Activated gamma-delta T cell treated with Interleukin-2 at 50 U/mL for 16 hours (primary cell): Measurements from ENCODE around the gene CATSPERD.

Experiments used
- DNase-seq: peaks from one replicate; pipeline ENCODE4 v3.0.0-alpha.2; 2020

The CATSPERD gene

GRCh38 chr19:5808120-5808816 is 87.8 kb downstream of the CATSPERD start:
- DNase-seq: no peak

DNA sequence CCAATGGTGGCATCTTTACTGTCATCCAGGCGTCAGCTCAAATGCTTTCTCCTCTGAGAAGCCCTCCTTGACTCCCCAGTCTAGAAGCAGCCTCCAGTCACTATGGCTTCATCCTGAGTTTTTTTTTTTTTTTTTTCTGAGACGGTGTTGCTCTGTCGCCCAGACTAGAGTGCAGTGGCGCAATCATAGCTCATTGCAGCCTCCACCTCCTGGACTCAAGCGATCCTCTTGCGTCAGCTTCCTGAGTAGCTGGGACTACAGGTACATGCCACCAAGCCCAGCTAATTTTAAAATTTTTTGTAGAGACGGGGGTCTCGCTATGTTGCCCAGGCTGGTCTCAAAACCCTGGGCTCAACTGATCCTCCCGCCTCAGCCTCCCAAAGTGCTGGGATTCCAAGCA is 88.6 kb downstream of the CATSPERD start:
- DNase-seq: no peak

DNA sequence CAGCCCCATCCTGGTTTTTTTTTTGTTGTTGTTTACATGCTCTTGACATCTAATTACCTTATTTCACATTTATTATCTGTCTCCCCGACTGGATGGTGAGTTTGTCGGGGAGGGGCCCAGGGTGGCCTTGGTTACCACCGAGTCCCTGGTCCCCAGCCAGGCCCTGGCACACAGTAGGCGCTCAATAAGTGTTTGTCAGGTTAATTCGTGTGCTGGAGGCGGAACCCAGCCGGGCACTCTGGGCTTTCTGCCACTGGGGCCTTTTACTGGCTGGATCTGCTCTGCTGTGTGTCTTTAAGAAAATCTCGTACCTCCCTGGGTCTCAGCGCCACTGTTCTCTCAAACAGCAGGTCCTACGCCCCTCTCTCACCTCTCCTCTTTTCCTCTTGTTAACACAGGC is 89.0 kb downstream of the CATSPERD start:
- no peak for DNase-seq

- no peak for DNase-seq
These were observed 90.7 kb downstream of the CATSPERD start for GRCh38 chr19:5811117-5811516.

- no peak for DNase-seq
These were observed 93.8 kb downstream of the CATSPERD start for GRCh38 chr19:5814123-5814851.

- DNase-seq: no peak
These were observed 94.4 kb downstream of the CATSPERD start for GRCh38 chr19:5814852-5815246.

DNA sequence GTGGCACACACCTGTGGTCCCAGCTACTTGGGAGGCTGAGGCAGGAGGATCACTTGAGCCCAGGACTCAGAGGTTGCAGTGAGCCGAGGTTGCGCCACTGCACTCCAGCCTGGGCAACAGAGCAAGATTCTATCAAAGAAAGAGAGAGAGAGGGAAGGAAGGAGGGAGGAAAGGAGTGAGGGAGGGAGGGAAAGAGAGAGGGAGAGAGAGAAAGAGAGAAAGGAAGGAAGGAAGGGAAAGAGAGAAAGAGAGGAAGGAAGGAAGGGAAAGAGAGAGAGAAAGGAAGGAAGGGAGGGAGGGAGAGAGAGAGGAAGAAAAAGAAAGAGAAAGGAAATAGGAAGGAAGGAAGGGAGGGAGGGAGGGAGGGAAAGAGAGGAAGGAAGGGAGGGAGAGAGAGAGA is 96.8 kb downstream of the CATSPERD start:
- no peak for DNase-seq

- no peak for DNase-seq
These were observed 98.2 kb downstream of the CATSPERD start for GRCh38 chr19:5818594-5818993.

DNA sequence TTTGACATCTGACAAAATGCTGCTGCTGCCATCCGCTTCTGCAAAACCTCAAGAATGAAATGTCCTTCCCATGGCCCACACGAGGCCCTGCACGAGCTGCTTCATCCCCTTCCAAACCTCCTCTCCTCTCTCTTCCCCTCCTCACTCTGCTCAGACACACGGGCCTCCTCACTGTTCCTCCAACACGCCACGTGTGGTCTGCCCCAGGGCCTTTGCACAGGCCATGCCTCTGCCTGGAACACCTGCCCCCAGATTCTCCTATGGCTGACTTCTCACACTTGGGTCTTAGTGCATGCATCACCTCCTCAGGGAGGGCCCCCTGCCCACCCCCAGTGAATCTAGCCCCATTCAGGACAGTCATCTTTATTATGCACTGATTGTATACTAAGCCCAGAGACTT is 100.3 kb downstream of the CATSPERD start:
- no peak for DNase-seq

DNA sequence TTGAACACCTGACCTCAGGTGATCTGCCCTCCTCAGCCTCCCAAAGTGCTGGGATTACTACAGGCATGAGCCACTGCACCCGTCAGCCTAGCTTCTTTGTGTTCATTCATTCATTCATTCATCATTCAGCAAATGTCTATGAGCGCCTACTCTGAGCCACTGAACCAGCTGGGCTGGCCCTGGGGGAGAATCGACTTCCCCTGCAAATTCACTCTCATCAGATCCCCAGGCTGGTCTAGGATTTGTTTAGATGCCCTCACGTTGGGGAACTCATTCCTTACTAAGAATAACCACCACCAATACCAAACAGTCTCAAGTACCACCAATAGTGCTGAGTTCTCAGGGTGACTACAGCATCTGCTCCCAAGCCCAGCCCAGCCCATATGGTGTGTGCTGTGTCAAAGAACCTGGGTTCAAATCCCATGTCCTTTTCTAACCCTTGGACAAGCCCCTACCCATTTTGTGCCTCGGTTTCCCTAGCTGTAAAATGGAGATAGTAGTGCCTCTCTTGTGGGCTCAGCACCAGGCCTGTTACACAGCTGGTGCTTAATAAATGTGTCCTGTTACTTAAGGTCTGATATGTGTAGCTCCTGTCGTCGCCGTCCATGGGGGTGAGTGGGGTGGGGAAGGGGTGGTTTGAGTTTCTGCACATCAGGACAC is 101.2 kb downstream of the CATSPERD start:
- DNase-seq: no peak

GRCh38 chr19:5822181-5822844 is 101.9 kb downstream of the CATSPERD start:
- DNase-seq: no peak

- DNase-seq: no peak
These were observed 103.3 kb downstream of the CATSPERD start for GRCh38 chr19:5823579-5824281.

DNA sequence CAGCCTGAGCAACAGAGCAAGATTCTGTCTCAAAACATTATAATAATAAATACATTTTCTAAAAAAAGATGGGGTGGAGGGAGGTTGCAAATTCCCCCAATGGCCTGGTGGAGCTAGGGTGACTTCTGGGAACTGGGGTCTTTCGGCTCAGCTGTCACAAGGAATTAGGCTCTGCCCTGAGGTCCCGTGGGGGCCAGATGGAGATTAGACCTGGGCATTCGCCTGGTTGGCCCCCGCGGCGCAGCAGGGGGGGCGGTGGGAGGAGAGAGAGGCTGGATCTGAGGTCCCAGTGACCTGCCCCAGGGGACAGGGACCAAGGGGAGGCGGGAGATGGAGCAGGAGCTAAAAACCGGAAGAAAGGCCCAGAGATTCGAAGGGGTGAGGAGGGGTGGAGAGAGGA is 104.3 kb downstream of the CATSPERD start:
- no peak for DNase-seq

DNA sequence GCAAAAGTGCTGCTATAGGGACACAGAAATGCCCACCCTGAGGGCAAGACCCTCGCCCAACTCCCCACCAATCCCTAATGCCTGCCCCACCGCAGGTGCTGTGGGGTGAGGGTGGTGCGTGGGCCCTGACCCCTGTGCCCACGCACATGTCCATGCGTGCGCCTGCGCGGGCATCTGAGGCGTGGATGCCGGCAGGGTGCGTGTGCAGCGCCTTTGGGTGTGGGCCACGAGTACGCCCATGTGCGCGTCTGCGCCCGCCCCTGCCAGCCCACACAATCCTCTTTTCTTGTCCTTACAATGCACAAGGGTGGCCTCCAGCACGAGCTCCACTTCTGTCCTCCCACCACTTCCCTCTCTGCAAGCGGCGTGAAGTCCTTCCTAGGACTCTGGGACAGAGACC is 104.7 kb downstream of the CATSPERD start:
- DNase-seq: no peak

GRCh38 chr19:5826531-5827341 is 106.3 kb downstream of the CATSPERD start:
- no peak for DNase-seq

DNA sequence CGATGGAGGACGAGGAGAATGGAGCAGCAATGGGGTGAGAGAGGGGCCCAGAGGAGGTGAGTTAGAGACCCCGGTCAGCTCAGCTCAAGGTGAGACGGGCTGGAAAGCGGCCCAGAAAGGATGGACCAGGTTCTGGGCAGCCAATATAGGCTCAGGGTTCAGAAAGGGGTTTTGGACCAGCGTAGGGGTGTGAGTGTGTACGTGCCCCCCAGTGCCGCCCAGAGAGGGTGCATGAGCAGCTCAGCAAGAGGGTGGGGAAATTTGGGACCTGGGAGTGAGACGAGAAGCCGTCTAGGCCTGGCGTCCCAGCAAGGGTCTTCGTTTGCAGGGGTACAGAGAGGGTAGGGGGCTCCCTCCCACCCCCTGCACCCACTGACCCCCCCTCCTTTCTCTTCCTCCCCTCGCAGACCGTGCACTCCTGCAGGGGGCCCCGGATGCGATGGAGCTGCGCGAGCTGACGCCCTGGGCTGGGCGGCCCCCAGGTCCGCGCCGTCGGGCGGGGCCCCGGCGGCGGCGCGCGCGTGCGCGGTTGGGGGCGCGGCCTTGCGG is 107.0 kb downstream of the CATSPERD start:
- DNase-seq: no peak

GRCh38 chr19:5827891-5828660 is 107.6 kb downstream of the CATSPERD start:
- DNase-seq: peak; percentile 95
